HepG2 (cell line): Measurements from ENCODE around the gene CCDC57. TPM values are rescaled to one million over a fixed set of nuclear protein-coding genes. Genes with fewer than 3 reads are reported as not detected.
A peak's percentile ranks its signal among the peaks of the same experiment; 100 is the strongest.

Source experiments
- ATF2 ChIP-seq: sonication (generic); formaldehyde crosslinking; IDR thresholded peaks from 2 replicates; pipeline ENCODE4 v1.4.0; 2020; ENCODE audit warnings: missing genetic modification reagents
- CENPX ChIP-seq: sonication (generic); formaldehyde crosslinking; IDR thresholded peaks from 2 replicates; pipeline ENCODE4 v1.9.0; 2021; ENCODE audit warnings: mild to moderate bottlenecking, missing genetic modification reagents, moderate library complexity
- EEA1 ChIP-seq: sonication (generic); formaldehyde crosslinking; IDR thresholded peaks from 2 replicates; pipeline ENCODE4 v1.5.1; 2020; ENCODE audit warnings: mild to moderate bottlenecking, missing genetic modification reagents, borderline replicate concordance
- EP300 ChIP-seq, 3 experiments: sonication (generic) in 1 of 3; formaldehyde crosslinking in 1 of 3; IDR thresholded peaks; 2 replicates each; pipeline versions ENCODE4 v1.5.1 to v1.6.1; 2011 to 2020; ENCODE audit warnings: low read depth in 2 of 3, low read length in 2 of 3, borderline replicate concordance in 1 of 3, improper control_type of control experiment in 1 of 3, mild to moderate bottlenecking in 1 of 3, missing genetic modification reagents in 1 of 3, moderate library complexity in 1 of 3
- GABPA ChIP-seq, 2 experiments: IDR thresholded peaks; 2 replicates each; pipeline ENCODE4 v1.6.1; 2011 to 2016; ENCODE audit warnings: low read depth in 2 of 2, low read length in 1 of 2, missing biosample characterization in 1 of 2, missing genetic modification characterization in 1 of 2
- HMG20B ChIP-seq: conservative IDR thresholded peaks from 2 replicates; pipeline ENCODE4 v1.6.1; 2016; ENCODE audit warnings: missing genetic modification reagents, missing compliant biosample characterization
- HMGXB3 ChIP-seq: sonication (generic); formaldehyde crosslinking; IDR thresholded peaks from 2 replicates; pipeline ENCODE4 v1.4.0; 2020; ENCODE audit warnings: missing genetic modification reagents, borderline replicate concordance
- HNF1A ChIP-seq, 2 experiments: sonication (generic) in 1 of 2; formaldehyde crosslinking in 1 of 2; IDR thresholded peaks; 2 replicates each; pipeline versions ENCODE4 v1.4.0 to v1.6.1; 2016 to 2020; ENCODE audit warnings: borderline replicate concordance in 1 of 2, low read depth in 1 of 2, mild to moderate bottlenecking in 1 of 2, missing genetic modification reagents in 1 of 2
- SALL1 ChIP-seq: sonication (generic); formaldehyde crosslinking; IDR thresholded peaks from 2 replicates; pipeline ENCODE4 v1.8.0; 2022; ENCODE audit warnings: mild to moderate bottlenecking, missing genetic modification reagents
- YY1 ChIP-seq: IDR thresholded peaks from 2 replicates; pipeline ENCODE4 v1.6.1; 2011; ENCODE audit warnings: low read length, low read depth, moderate library complexity, mild to moderate bottlenecking; ENCODE audit not compliant: insufficient read depth, insufficient replicate concordance
- ZNF770 ChIP-seq: sonication (generic); formaldehyde crosslinking; IDR thresholded peaks from 2 replicates; pipeline ENCODE4 v1.5.0; 2020; ENCODE audit warnings: mild to moderate bottlenecking, missing genetic modification reagents
- ZNF784 ChIP-seq: sonication (generic); formaldehyde crosslinking; IDR thresholded peaks from 2 replicates; pipeline ENCODE4 v1.5.1; 2020; ENCODE audit warnings: missing genetic modification reagents, mild to moderate bottlenecking, borderline replicate concordance
- polyA plus RNA-seq, 8 experiments: library from polyadenylated mRNA; depleted of rRNA in 3 of 8; stranded (reverse) in 7 of 8; unstranded in 1 of 8; fragments of >200 nt; fragmentation: Illumina TruSeq in 4 of 8; extraction: Trizol in 4 of 8; gene quantifications; 2 replicates each; pipeline versions ENCODE4 v1.2.1 to v1.2.3, GENCODE V29; 2011 to 2016; ENCODE audit warnings: low read depth in 4 of 8, missing spikeins in 1 of 8, mixed read lengths in 1 of 8; ENCODE audit not compliant: insufficient read depth in 1 of 8
- total RNA-seq, 5 experiments: library from RNA; depleted of rRNA; stranded (reverse); fragments of >200 nt; fragmentation: Illumina TruSeq; extraction: Trizol; gene quantifications; 2 replicates each; pipeline ENCODE4 v1.2.3, GENCODE V29; 2016; ENCODE audit warnings: low read depth in 1 of 5

Gene CCDC57
- total and polyA plus RNA-seq, 2 of the 13 experiments (the other 11 are each of a cell fraction or from before 2014, with no cell fraction given): 59.3 to 59.9 TPM

GRCh38 chr17:82098939-82099763, 113.5 kb downstream of the CCDC57 start (continued):
- TF ChIP-seq HNF1A (IDR thresholded peaks at IDR 0.05; ENCODE audit: low read depth) (no peak), HNF1A (CRISPR knock-in tag; IDR thresholded peaks at IDR 0.05; ENCODE audit: borderline replicate concordance) (no peak), ATF2 (no peak), EEA1 (CRISPR knock-in tag) (no peak; the same call in 1 of the 2 replicates), HMG20B (CRISPR knock-in tag) (no peak), SALL1 (CRISPR knock-in tag) (no peak; the same call in 1 of the 2 replicates), ZNF770 (CRISPR knock-in tag) (no peak), EP300 (IDR thresholded peaks at IDR 0.05; ENCODE audit: low read depth in 2 of 2, low read length in 2 of 2) (peak in 1 of 2 experiments; percentile 39; a peak in 1 of 4 replicates), EP300 (CRISPR knock-in tag; IDR thresholded peaks at IDR 0.05; ENCODE audit: borderline replicate concordance) (0 out of 2 replicates have a peak, but pooled peaks have one; percentile 9), YY1 (no peak), ZNF784 (peak; percentile 72; the same call in 1 of the 2 replicates), CENPX (CRISPR knock-in tag) (no peak), HMGXB3 (no peak), GABPA (IDR thresholded peaks at IDR 0.05; ENCODE audit: low read depth, low read length) (no peak), GABPA (CRISPR knock-in tag; IDR thresholded peaks at IDR 0.05; ENCODE audit: low read depth) (no peak)
